Measurements from ENCODE around the gene ZNRF1. TPM values are rescaled to one million over a fixed set of nuclear protein-coding genes. Genes with fewer than 3 reads are reported as not detected.
A peak's percentile ranks its signal among the peaks of the same experiment; 100 is the strongest.

ZNRF1 gene
- total RNA-seq, 1 experiment from 2014 or later: 48.2 TPM

GRCh38 chr16:75114946-75115825 lies 116.4 kb downstream of the ZNRF1 start:
- Histone ChIP-seq H3K36me3 (ENCODE audit: control insufficient read depth in 1 of 2, insufficient read depth in 2 of 2, low read length in 2 of 2) (no peaks in the 10 kb centered on the region), H3K4me1 (ENCODE audit: control insufficient read depth in 1 of 2, insufficient read depth in 2 of 2, low read length in 2 of 2) (peaks cover 21 to 31% of the 10 kb centered on the region in 2 experiments), H3K9me3 (ENCODE audit: control insufficient read depth in 1 of 2, insufficient read depth in 1 of 2, low read depth in 1 of 2, low read length in 2 of 2) (no peaks in the 10 kb centered on the region; a peak in 1 of 4 replicates), H3K4me2 (ENCODE audit: low read length) (peak overlapping the region; percentile 99; the same call in 1 of the 2 replicates), H3K27ac (ENCODE audit: low read depth, low read length) (no peak overlapping the region), H4K20me1 (ENCODE audit: insufficient read depth) (no peaks in the 10 kb centered on the region), H3K9me2 (ENCODE audit: insufficient read depth) (no peaks in the 10 kb centered on the region), H3K79me2 (ENCODE audit: insufficient read depth, low read length) (no peaks in the 10 kb centered on the region), H2AFZ (ENCODE audit: low read depth, low read length, poor library complexity, severe bottlenecking) (no peak overlapping the region), H3K4me3 (replicated peaks in 1 of 2; ENCODE audit: low read depth in 1 of 2, low read length in 2 of 2) (no peak overlapping the region), H3K27me3 (ENCODE audit: insufficient read depth, low read length) (no peaks in the 10 kb centered on the region), H3K9ac (ENCODE audit: low read length) (no peak overlapping the region)
- intact Hi-C loops (cut with micrococcal nuclease): loop anchor here (10.0 kb wide), 1 partner anchor 300 kb away; no protein-coding TSS in a partner anchor
- TF ChIP-seq YY1 (IDR thresholded peaks at IDR 0.05; ENCODE audit: extremely low read depth, insufficient replicate concordance, low read depth, low read length) (no peak), FOSL1 (IDR thresholded peaks at IDR 0.05; ENCODE audit: low read depth) (no peak), SIN3A (IDR thresholded peaks at IDR 0.05; ENCODE audit: low read depth) (no peak), CEBPB (IDR thresholded peaks at IDR 0.05; ENCODE audit: low read depth) (no peak), TCF7L2 (IDR thresholded peaks at IDR 0.05; ENCODE audit: borderline replicate concordance, extremely low read depth, insufficient read depth, insufficient read length) (no peak), ZFX (IDR thresholded peaks at IDR 0.05) (no peak)
- TF ChIP-seq, protein P1, sequence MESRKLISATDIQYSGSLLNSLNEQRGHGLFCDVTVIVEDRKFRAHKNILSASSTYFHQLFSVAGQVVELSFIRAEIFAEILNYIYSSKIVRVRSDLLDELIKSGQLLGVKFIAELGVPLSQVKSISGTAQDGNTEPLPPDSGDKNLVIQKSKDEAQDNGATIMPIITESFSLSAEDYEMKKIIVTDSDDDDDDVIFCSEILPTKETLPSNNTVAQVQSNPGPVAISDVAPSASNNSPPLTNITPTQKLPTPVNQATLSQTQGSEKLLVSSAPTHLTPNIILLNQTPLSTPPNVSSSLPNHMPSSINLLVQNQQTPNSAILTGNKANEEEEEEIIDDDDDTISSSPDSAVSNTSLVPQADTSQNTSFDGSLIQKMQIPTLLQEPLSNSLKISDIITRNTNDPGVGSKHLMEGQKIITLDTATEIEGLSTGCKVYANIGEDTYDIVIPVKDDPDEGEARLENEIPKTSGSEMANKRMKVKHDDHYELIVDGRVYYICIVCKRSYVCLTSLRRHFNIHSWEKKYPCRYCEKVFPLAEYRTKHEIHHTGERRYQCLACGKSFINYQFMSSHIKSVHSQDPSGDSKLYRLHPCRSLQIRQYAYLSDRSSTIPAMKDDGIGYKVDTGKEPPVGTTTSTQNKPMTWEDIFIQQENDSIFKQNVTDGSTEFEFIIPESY (IDR thresholded peaks at IDR 0.05; ENCODE audit: extremely low read depth, insufficient replicate concordance, low read length): no peak
- ChIA-PET RAD21 (ENCODE audit: low non-redundant PET in 1 of 2, low total read pairs in 2 of 2, uncharacterized antibody in 2 of 2, unreplicated experiment in 2 of 2) (no interaction called here), POLR2A (interaction anchor here (1.5 kb wide), 1 partner anchor 24 kb away, joined by 4 read pairs; no protein-coding TSS in a partner anchor), CTCF (no interaction called here)
- ATAC-seq (no peak), DNase-seq (ENCODE audit: low read depth, low spot score) (no peak)
- BruUV-seq (replicated peaks): no TSS peak
